H1 (cell line): Measurements from ENCODE around the gene TMEM163. TPM values are rescaled to one million over a fixed set of nuclear protein-coding genes. Genes with fewer than 3 reads are reported as not detected.

Experiments
- ASH2L ChIP-seq: fragments of 200-600, 300-600 bp; sonication (generic); IDR thresholded peaks from one replicate; pipeline ENCODE4 v1.7.1; 2017; ENCODE audit warnings: low read length
- BACH1 ChIP-seq: IDR thresholded peaks from 2 replicates; pipeline ENCODE4 v1.6.1; 2012; ENCODE audit warnings: low read length, improper control_type of control experiment
- BCL11A ChIP-seq, 2 experiments: IDR thresholded peaks; one replicate each; pipeline ENCODE4 v1.6.1; 2011; ENCODE audit warnings: low read depth in 2 of 2, low read length in 2 of 2, mild to moderate bottlenecking in 2 of 2
- CEBPB ChIP-seq: IDR thresholded peaks from 2 replicates; pipeline ENCODE4 v1.6.1; 2012; ENCODE audit warnings: low read depth, low read length
- EP300 ChIP-seq, 2 experiments: IDR thresholded peaks; 1 replicate in 1 of 2; 2 replicates in 1 of 2; pipeline ENCODE4 v1.6.1; 2011 to 2012; ENCODE audit warnings: low read depth in 2 of 2, low read length in 2 of 2, mild to moderate bottlenecking in 2 of 2, borderline replicate concordance in 1 of 2, inconsistent platforms in 1 of 2, moderate library complexity in 1 of 2
- KDM1A ChIP-seq: fragments of 200-600, 300-600 bp; sonication (generic); IDR thresholded peaks from 2 replicates; pipeline ENCODE4 v1.7.1; 2016; ENCODE audit warnings: mild to moderate bottlenecking, low read length, borderline replicate concordance
- SAP30 ChIP-seq: fragments of 300-600 bp; sonication (generic); IDR thresholded peaks from 2 replicates; pipeline ENCODE4 v1.7.1; 2012; ENCODE audit warnings: low read length, moderate library complexity, mild to moderate bottlenecking, inconsistent platforms; ENCODE audit not compliant: insufficient read depth, insufficient replicate concordance
- SIN3A ChIP-seq, 2 experiments: IDR thresholded peaks in 1 of 2; conservative IDR thresholded peaks in 1 of 2; 2 replicates each; pipeline ENCODE4 v1.6.1; 2011 to 2012; ENCODE audit warnings: low read length in 2 of 2, improper control_type of control experiment in 1 of 2, low read depth in 1 of 2, mild to moderate bottlenecking in 1 of 2
- SRF ChIP-seq: IDR thresholded peaks from 2 replicates; pipeline ENCODE4 v1.6.1; 2011; ENCODE audit warnings: mild to moderate bottlenecking, low read depth, low read length, moderate library complexity
- TCF12 ChIP-seq: IDR thresholded peaks from 2 replicates; pipeline ENCODE4 v1.6.1; 2011; ENCODE audit warnings: low read depth, mild to moderate bottlenecking, low read length
- polyA plus RNA-seq, 7 experiments: library from polyadenylated mRNA; depleted of rRNA in 3 of 7; stranded (reverse) in 5 of 7; unstranded in 2 of 7; fragments of >200 nt in 5 of 7; fragments of 200-250 nt in 2 of 7; gene quantifications; 1 replicate in 5 of 7; 2 replicates in 1 of 7; 4 replicates in 1 of 7; pipeline versions ENCODE4 v1.2.1 to v1.2.3, GENCODE V29; 2011 to 2013; ENCODE audit warnings: missing spikeins in 2 of 7, mixed read lengths in 2 of 7
- total RNA-seq: library from RNA; stranded (reverse); fragmentation: NEBNext Ultra II Directional; extraction: Animal tissue kit (Norgen Biotek cat#: 25700); gene quantifications from 2 replicates; pipeline ENCODE4 v1.2.1, GENCODE V29; 2021

The TMEM163 gene
- total and polyA plus RNA-seq, 2 of the 8 experiments (the other 6 are each of a cell fraction or from before 2014, with no cell fraction given): 2.8 to 3.2 TPM

DNA sequence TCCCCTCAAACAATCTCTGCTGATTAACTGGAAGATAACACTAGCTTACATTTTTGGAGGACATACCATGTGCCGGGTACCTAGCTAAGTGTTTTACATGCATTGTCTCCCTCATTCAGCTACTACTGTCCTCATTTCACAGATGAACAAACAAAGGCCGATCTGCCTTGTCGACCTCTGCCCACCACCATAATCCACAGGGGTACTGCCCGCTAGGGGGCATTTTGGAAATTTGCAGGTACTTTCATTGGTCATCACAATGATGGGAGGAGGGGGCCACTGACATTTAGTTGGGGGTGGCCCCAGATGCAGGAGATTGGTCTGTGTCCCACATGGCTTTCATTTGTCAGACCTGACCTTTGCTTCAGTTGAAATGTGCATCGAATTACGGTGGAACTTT lies 3.9 kb upstream of the TMEM163 start (continued):
- TF ChIP-seq EP300 (IDR thresholded peaks at IDR 0.05; ENCODE audit: borderline replicate concordance in 1 of 2, low read depth in 2 of 2, low read length in 2 of 2) (no peak), SRF (no peak), SAP30 (no peak), SIN3A (conservative IDR thresholded peaks at IDR 0.05 in 1 of 2, IDR thresholded peaks at IDR 0.05 in 1 of 2; ENCODE audit: low read depth in 1 of 2, low read length in 2 of 2) (no peak), TCF12 (no peak), ASH2L (no peak), CEBPB (no peak), KDM1A (peak; percentile 62; the same call in 1 of the 2 replicates), BACH1 (no peak), BCL11A (IDR thresholded peaks at IDR 0.05; ENCODE audit: low read depth in 2 of 2, low read length in 2 of 2) (no peak)
